ENCODE results near the gene RND1.

DNA sequence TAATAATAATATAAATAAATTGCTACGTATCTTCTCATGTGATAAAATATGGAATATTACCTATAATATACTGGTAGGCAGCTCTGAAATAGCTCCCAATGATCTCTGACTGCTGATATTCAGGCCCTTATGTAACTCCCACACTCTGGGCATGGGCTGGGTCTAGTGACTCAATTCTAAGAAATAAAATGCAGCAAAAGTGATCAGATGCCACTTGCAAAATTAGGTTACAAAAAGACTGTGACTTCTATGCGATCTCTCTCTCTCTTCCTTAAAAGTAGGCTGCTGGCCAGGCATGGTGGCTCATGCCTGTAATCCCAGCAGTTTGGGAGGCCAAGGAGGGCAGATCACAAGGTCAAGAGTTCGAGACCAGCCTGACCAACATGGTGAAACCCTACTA is 57.7 kb downstream of the RND1 start:
- TF ChIP-seq POLR2A (IDR thresholded peaks at IDR 0.05): no peak
- TF ChIP-seq, protein P1, sequence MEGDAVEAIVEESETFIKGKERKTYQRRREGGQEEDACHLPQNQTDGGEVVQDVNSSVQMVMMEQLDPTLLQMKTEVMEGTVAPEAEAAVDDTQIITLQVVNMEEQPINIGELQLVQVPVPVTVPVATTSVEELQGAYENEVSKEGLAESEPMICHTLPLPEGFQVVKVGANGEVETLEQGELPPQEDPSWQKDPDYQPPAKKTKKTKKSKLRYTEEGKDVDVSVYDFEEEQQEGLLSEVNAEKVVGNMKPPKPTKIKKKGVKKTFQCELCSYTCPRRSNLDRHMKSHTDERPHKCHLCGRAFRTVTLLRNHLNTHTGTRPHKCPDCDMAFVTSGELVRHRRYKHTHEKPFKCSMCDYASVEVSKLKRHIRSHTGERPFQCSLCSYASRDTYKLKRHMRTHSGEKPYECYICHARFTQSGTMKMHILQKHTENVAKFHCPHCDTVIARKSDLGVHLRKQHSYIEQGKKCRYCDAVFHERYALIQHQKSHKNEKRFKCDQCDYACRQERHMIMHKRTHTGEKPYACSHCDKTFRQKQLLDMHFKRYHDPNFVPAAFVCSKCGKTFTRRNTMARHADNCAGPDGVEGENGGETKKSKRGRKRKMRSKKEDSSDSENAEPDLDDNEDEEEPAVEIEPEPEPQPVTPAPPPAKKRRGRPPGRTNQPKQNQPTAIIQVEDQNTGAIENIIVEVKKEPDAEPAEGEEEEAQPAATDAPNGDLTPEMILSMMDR (IDR thresholded peaks at IDR 0.05): no peak
- no peak for TF ChIP-seq POLR2AphosphoS5 (IDR thresholded peaks at IDR 0.05)
